22Rv1 (cell line): ENCODE results near the gene FBXL4.

ENCODE experiments used
- ZFX ChIP-seq: fragments of 450-650 bp; IDR thresholded peaks from 2 replicates; pipeline ENCODE4 v1.6.1; 2017; ENCODE audit warnings: antibody characterized with exemption, borderline replicate concordance
- TF ChIP-seq, protein P1 (sequence below): fragments of 450-650 bp; IDR thresholded peaks from 2 replicates; pipeline ENCODE4 v1.5.1; 2017; ENCODE audit warnings: mild to moderate bottlenecking

DNA sequence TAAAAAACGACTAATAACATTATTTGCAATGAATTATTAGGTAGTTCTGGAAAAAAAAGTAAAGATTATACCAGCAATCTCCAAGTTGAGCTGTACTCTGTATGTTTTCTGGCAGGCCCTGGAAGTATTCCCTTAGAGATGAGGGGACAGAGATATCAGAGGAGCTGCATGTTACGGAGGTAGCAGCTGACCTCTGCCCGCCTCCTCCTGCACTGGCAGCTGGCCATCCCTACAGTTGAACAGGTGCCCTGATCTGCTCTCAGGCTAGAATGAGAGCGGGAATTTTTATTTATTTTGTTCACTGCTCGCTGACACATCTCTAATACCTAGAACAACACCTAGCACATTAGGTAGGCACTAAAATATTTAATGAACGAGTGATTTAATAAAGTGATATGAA is 23.1 kb downstream of the FBXL4 start:
- TF ChIP-seq, protein P1, sequence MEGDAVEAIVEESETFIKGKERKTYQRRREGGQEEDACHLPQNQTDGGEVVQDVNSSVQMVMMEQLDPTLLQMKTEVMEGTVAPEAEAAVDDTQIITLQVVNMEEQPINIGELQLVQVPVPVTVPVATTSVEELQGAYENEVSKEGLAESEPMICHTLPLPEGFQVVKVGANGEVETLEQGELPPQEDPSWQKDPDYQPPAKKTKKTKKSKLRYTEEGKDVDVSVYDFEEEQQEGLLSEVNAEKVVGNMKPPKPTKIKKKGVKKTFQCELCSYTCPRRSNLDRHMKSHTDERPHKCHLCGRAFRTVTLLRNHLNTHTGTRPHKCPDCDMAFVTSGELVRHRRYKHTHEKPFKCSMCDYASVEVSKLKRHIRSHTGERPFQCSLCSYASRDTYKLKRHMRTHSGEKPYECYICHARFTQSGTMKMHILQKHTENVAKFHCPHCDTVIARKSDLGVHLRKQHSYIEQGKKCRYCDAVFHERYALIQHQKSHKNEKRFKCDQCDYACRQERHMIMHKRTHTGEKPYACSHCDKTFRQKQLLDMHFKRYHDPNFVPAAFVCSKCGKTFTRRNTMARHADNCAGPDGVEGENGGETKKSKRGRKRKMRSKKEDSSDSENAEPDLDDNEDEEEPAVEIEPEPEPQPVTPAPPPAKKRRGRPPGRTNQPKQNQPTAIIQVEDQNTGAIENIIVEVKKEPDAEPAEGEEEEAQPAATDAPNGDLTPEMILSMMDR: no peak
- no peak for TF ChIP-seq ZFX
